Epithelial cell of prostate (primary cell): ENCODE measurements around the gene C16orf74.

Experiments
- DNase-seq: peaks from one replicate; pipeline ENCODE4 v3.0.0-alpha.2; 2011; ENCODE audit warnings: low read depth, low spot score
- H3K27ac ChIP-seq: fragments of 450-650 bp; 2 replicates; pipeline ENCODE4 v1.5.1; 2017; ENCODE audit warnings: mild to moderate bottlenecking

Gene C16orf74

DNA sequence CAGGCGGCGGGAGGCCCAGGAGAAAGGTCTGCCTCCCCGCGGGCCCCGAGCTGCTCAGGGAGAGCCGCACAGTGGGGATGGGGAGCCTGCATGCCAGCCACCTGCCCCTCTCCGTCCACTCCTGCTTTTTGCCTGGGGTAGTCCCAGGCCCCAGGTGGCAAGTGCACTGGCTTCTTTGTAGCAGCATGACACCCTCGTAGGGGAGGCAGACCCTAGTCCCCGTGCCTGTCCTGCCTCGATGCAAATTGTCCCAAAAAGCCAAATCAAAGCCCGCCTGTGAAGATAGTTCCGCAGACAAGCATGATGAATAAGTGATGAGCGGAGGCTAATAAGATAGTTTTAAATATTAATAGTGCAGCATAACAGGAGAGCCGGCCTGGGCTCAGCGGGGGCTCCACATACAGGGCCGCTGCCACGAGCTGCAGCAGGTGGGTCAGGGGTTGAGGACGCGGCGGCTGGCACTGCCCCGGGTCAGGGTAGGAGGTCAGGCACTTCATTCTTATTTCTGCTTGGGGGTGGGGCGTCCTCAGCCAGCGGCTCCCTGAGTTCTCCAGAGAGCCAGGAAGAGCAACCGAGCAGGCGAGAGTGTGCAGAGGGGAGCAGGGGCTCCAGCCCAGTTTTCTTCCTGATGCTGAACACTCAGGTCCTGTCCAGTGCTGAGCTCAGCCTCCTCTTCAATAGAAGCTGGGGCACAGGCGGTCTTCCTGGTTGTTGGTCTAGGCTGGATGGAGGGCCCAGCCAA lies 89.0 kb downstream of the C16orf74 start:
- no peak for DNase-seq

DNA sequence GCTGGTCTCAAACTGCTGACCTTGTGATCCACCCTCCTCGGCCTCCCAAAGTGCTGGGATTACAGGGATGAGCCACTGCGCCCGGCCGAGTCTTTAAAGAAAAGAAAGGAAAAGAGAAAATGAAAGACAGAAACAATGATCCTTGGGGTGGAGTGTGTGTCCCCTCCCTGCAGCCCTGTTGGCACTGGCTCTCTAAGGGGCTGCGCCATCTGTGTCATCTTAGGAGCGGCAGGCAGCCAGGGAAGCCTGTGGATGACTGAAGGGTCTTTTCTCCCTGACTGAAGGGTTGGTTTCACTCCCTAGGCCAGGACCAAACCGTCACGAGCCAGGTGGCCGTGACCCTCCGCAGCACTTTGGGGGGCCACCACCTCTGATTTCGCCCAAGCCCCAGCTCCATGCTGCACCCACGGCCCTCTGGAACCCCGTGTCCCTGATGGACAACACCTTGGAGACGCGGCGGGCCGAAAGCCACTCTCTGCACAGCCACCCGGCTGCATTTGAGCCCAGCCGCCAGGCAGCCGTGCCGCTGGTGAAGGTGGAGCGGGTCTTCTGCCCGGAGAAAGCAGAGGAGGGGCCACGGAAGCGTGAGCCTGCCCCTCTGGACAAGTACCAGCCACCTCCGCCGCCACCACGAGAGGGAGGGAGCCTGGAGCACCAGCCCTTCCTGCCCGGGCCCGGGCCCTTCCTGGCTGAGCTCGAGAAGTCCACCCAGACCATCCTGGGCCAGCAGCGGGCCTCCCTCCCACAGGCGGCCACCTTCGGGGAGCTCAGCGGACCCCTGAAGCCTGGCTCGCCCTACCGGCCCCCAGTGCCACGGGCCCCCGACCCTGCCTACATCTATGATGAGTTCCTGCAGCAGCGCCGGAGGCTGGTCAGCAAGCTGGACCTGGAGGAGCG lies 89.8 kb downstream of the C16orf74 start:
- no peak for DNase-seq

More for the DNA sequence above, 89.0 kb downstream of the C16orf74 start:
- H3K27ac ChIP-seq, result no peak overlapping the region

GRCh38 chr16:85659805-85660511 lies 90.9 kb downstream of the C16orf74 start:
- no peak overlapping the region for H3K27ac ChIP-seq
- DNase-seq, result no peak

More for the DNA sequence above, 89.8 kb downstream of the C16orf74 start:
- H3K27ac ChIP-seq, result no peak overlapping the region

DNA sequence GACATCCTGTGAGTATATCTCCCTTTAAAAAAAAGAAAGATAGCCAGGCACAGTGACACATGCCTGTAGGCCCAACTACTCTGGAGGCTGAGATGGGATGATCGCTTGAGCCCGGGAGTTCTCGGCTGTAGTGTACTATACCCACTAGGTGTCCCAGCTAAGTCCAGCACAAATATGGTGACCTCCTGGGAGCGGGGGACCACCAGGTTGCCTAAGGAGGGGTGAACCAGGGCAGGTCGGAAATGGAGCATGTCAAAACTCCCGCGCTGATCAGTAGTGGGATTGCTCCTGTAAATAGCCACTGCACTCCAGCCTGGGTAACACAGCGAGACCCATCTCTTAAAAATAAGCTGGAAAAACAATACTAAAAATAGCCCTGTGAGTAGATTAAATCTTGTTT lies 91.6 kb downstream of the C16orf74 start:
- no peak overlapping the region for H3K27ac ChIP-seq
- no peak for DNase-seq

GRCh38 chr16:85658504-85659326 lies 92.2 kb downstream of the C16orf74 start:
- H3K27ac ChIP-seq, result no peak overlapping the region
- DNase-seq, result no peak

DNA sequence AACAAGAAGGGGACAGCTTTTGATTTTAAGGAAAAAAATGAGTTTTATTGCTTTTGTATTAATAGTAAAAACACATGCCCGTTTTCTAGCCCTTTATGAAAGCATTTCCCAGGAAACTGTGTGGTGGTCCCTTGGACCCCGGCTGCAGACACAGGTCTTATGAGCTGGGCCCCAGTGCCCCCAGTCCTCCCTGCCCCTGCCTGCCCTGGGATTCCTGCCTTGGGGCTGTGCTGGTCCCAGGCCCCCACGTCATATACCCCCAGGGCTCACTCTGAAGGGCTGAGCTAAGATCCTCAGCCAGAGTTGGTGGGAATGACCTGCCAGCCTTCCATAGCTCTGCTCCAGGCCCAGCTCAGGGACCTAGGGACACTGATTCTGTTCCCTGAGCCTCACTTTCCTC lies 92.9 kb downstream of the C16orf74 start:
- no peak overlapping the region for H3K27ac ChIP-seq
- DNase-seq, result no peak
